K562 (cell line): ENCODE measurements around the gene TULP4. TPM values are rescaled to one million over a fixed set of nuclear protein-coding genes. Genes with fewer than 3 reads are reported as not detected.

Source experiments
- ARHGAP35 ChIP-seq: fragments of 450-650 bp; IDR thresholded peaks from 2 replicates; pipeline ENCODE4 v1.6.1; 2018; ENCODE audit not compliant: partially characterized antibody
- ATF1 ChIP-seq, 2 experiments: fragments of 450-650 bp in 1 of 2; IDR thresholded peaks; 2 replicates each; pipeline ENCODE4 v1.6.1; 2016; ENCODE audit warnings: missing compliant biosample characterization in 1 of 2, missing genetic modification characterization in 1 of 2
- BMI1 ChIP-seq: fragments of 150-350 bp; IDR thresholded peaks from 2 replicates; pipeline ENCODE4 v1.6.1; 2014; ENCODE audit warnings: low read length
- CBX8 ChIP-seq: fragments of 200-600 bp; sonication (generic); IDR thresholded peaks from 2 replicates; pipeline ENCODE4 v1.6.1; 2012; ENCODE audit warnings: borderline replicate concordance, mixed run types, low read depth, mild to moderate bottlenecking, moderate library complexity, mixed read lengths, low read length, control low read depth, inconsistent platforms; ENCODE audit not compliant: poor library complexity, severe bottlenecking; ENCODE audit errors: extremely low read depth
- CHD2 ChIP-seq: IDR thresholded peaks from 2 replicates; pipeline ENCODE4 v1.6.1; 2011; ENCODE audit warnings: low read depth, low read length
- FOXA1 ChIP-seq: fragments of 450-650 bp; IDR thresholded peaks from 2 replicates; pipeline ENCODE4 v1.6.1; 2016; ENCODE audit warnings: mild to moderate bottlenecking, borderline replicate concordance
- KLF13 ChIP-seq: fragments of 450-650 bp; IDR thresholded peaks from 2 replicates; pipeline ENCODE4 v1.6.1; 2016; ENCODE audit warnings: missing genetic modification characterization, low read depth, mild to moderate bottlenecking, missing compliant biosample characterization, moderate library complexity, borderline replicate concordance
- MEIS2 ChIP-seq: fragments of 450-650 bp; IDR thresholded peaks from 2 replicates; pipeline ENCODE4 v1.6.1; 2014; ENCODE audit warnings: mild to moderate bottlenecking; ENCODE audit not compliant: partially characterized antibody
- PURB ChIP-seq: sonication (generic); formaldehyde crosslinking; IDR thresholded peaks from 2 replicates; pipeline ENCODE4 v1.9.0; 2021; ENCODE audit warnings: low read depth, mild to moderate bottlenecking, missing genetic modification reagents
- SMAD1 ChIP-seq: fragments of 150-350 bp; IDR thresholded peaks from 2 replicates; pipeline ENCODE4 v1.6.1; 2014; ENCODE audit warnings: low read length, low read depth; ENCODE audit not compliant: partially characterized antibody
- SRSF7 ChIP-seq: fragments of 200-400 bp; formaldehyde crosslinking; optimal IDR thresholded peaks from 2 replicates; pipeline ENCODE3; 2017; ENCODE audit warnings: mild to moderate bottlenecking, low read depth, low read length
- ZEB2 ChIP-seq: fragments of 450-650 bp; IDR thresholded peaks from 2 replicates; pipeline ENCODE4 v1.6.1; 2016
- polyA plus RNA-seq, 8 experiments: library from polyadenylated mRNA; depleted of rRNA in 4 of 8; stranded (reverse) in 5 of 8; unstranded in 3 of 8; fragments of >200 nt; fragmentation: Nextera tagmentation in 2 of 8; fragmentation: Illumina TruSeq in 1 of 8; extraction: Ambion mirVana in 2 of 8; extraction: Trizol in 1 of 8; gene quantifications; 2 replicates each; pipeline versions ENCODE4 v1.2.1 to v1.2.3, GENCODE V29; 2011 to 2014; ENCODE audit warnings: inconsistent platforms in 1 of 8, missing spikeins in 1 of 8
- total RNA-seq, 7 experiments: library from RNA; depleted of rRNA in 6 of 7; stranded (reverse); fragments of >200 nt in 6 of 7; fragmentation: Illumina TruSeq in 2 of 7; extraction: Trizol in 2 of 7; gene quantifications; 2 replicates each; pipeline versions ENCODE4 v1.2.1 to v1.2.3, GENCODE V29; 2011 to 2021; ENCODE audit warnings: low replicate concordance in 1 of 7
- TF ChIP-seq, protein P1 (sequence below): sonication (generic); formaldehyde crosslinking; IDR thresholded peaks from 2 replicates; pipeline ENCODE4 v1.8.0; 2022; ENCODE audit warnings: mild to moderate bottlenecking, missing genetic modification reagents, borderline replicate concordance
- TF ChIP-seq, protein P2 (sequence below): fragments of 250-450 bp; sonication (Bioruptor Pico); IDR thresholded peaks from 2 replicates; pipeline ENCODE4 v1.8.0; 2022; ENCODE audit warnings: inconsistent platforms
- TF ChIP-seq, protein P3 (sequence below): fragments of 450-650 bp; IDR thresholded peaks from 2 replicates; pipeline ENCODE4 v1.6.1; 2016; ENCODE audit warnings: low read depth

Gene TULP4
- total and polyA plus RNA-seq, 9 of the 15 experiments (the other 6 are each of a cell fraction or from before 2014, with no cell fraction given) = 1.2 to 50.4 (median 11.0) TPM

DNA sequence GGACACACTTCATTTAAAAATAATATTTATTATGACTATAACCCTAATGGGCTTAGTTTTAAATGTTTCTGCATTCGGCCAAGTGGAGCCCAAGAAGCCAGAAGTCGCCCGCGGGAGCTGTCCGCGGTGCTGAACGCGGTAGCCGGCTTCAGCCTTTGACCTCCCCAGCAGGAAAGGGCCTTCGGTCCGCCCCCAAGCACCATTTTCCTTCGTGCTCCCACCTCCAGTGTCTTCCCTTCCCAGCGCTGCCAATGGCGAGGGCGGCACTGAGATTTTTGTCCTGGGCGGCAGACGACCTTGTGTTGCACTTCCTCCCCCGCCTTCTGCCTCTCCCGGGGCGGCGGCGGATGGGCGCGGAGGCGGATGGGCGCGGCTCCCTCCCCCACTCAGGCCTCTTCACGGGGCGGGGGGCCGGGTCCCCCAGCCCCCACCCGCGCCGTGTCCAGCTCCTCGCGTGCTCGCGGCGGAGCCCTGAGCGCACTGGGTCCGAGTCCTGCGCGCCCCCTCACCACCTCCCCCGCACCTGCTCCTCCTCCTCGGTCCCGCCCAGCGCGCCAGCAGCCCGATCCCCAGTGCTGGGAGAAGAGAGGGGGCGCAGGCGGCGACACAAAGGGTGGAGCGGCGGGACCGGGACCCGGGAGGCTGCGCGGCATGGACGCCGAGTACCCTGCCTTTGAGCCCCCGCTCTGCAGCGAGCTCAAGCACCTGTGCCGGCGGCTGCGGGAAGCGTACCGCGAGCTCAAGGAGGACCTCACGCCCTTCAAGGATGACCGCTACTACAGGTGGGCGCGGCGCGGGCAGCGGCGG is 224.0 kb downstream of the TULP4 start (continued):
- TF ChIP-seq, protein P1, sequence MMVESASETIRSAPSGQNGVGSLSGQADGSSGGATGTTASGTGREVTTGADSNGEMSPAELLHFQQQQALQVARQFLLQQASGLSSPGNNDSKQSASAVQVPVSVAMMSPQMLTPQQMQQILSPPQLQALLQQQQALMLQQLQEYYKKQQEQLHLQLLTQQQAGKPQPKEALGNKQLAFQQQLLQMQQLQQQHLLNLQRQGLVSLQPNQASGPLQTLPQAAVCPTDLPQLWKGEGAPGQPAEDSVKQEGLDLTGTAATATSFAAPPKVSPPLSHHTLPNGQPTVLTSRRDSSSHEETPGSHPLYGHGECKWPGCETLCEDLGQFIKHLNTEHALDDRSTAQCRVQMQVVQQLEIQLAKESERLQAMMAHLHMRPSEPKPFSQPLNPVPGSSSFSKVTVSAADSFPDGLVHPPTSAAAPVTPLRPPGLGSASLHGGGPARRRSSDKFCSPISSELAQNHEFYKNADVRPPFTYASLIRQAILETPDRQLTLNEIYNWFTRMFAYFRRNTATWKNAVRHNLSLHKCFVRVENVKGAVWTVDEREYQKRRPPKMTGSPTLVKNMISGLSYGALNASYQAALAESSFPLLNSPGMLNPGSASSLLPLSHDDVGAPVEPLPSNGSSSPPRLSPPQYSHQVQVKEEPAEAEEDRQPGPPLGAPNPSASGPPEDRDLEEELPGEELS = no peak; the same call in 1 of the 2 replicates
- TF ChIP-seq, protein P2, sequence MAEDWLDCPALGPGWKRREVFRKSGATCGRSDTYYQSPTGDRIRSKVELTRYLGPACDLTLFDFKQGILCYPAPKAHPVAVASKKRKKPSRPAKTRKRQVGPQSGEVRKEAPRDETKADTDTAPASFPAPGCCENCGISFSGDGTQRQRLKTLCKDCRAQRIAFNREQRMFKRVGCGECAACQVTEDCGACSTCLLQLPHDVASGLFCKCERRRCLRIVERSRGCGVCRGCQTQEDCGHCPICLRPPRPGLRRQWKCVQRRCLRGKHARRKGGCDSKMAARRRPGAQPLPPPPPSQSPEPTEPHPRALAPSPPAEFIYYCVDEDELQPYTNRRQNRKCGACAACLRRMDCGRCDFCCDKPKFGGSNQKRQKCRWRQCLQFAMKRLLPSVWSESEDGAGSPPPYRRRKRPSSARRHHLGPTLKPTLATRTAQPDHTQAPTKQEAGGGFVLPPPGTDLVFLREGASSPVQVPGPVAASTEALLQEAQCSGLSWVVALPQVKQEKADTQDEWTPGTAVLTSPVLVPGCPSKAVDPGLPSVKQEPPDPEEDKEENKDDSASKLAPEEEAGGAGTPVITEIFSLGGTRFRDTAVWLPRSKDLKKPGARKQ = no peak
- no peak for TF ChIP-seq ZEB2
- no peak for TF ChIP-seq BMI1
- TF ChIP-seq FOXA1 = no peak
- no peak for TF ChIP-seq CBX8
- TF ChIP-seq CHD2 = no peak
- TF ChIP-seq MEIS2 = no peak
- no peak for TF ChIP-seq ARHGAP35
- TF ChIP-seq ATF1 (CRISPR knock-in tag; IDR thresholded peaks at IDR 0.05) = no peak
- TF ChIP-seq ATF1 (tag; IDR thresholded peaks at IDR 0.05) = no peak; the same call in 1 of the 2 replicates
- TF ChIP-seq, protein P3, sequence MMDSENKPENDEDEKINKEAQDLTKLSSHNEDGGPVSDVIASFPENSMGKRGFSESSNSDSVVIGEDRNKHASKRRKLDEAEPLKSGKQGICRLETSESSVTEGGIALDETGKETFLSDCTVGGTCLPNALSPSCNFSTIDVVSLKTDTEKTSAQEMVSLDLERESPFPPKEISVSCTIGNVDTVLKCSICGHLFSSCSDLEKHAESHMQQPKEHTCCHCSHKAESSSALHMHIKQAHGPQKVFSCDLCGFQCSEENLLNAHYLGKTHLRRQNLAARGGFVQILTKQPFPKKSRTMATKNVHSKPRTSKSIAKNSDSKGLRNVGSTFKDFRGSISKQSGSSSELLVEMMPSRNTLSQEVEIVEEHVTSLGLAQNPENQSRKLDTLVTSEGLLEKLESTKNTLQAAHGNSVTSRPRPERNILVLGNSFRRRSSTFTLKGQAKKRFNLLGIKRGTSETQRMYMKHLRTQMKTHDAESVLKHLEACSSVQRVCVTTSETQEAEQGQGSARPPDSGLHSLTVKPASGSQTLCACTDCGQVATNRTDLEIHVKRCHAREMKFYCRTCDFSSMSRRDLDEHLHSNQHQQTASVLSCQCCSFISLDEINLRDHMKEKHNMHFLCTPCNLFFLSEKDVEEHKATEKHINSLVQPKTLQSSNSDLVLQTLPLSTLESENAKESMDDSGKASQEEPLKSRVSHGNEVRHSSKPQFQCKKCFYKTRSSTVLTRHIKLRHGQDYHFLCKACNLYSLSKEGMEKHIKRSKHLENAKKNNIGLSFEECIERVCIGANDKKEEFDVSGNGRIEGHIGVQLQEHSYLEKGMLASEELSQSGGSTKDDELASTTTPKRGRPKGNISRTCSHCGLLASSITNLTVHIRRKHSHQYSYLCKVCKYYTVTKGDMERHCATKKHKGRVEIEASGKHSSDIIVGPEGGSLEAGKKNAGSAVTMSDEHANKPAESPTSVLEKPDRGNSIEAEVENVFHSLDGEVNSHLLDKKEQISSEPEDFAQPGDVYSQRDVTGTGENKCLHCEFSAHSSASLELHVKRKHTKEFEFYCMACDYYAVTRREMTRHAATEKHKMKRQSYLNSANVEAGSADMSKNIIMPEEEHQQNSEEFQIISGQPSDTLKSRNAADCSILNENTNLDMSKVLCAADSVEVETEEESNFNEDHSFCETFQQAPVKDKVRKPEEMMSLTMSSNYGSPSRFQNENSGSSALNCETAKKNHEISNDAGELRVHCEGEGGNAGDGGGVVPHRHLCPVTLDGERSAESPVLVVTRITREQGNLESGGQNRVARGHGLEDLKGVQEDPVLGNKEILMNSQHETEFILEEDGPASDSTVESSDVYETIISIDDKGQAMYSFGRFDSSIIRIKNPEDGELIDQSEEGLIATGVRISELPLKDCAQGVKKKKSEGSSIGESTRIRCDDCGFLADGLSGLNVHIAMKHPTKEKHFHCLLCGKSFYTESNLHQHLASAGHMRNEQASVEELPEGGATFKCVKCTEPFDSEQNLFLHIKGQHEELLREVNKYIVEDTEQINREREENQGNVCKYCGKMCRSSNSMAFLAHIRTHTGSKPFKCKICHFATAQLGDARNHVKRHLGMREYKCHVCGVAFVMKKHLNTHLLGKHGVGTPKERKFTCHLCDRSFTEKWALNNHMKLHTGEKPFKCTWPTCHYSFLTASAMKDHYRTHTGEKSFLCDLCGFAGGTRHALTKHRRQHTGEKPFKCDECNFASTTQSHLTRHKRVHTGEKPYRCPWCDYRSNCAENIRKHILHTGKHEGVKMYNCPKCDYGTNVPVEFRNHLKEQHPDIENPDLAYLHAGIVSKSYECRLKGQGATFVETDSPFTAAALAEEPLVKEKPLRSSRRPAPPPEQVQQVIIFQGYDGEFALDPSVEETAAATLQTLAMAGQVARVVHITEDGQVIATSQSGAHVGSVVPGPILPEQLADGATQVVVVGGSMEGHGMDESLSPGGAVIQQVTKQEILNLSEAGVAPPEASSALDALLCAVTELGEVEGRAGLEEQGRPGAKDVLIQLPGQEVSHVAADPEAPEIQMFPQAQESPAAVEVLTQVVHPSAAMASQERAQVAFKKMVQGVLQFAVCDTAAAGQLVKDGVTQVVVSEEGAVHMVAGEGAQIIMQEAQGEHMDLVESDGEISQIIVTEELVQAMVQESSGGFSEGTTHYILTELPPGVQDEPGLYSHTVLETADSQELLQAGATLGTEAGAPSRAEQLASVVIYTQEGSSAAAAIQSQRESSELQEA = no peak
- TF ChIP-seq PURB (CRISPR knock-in tag) = no peak
- TF ChIP-seq SMAD1 = no peak
- no peak for TF ChIP-seq SRSF7
- peak; percentile 84 for TF ChIP-seq KLF13 (tag)
